ENCODE measurements around the gene LEO1.

LEO1 gene

DNA sequence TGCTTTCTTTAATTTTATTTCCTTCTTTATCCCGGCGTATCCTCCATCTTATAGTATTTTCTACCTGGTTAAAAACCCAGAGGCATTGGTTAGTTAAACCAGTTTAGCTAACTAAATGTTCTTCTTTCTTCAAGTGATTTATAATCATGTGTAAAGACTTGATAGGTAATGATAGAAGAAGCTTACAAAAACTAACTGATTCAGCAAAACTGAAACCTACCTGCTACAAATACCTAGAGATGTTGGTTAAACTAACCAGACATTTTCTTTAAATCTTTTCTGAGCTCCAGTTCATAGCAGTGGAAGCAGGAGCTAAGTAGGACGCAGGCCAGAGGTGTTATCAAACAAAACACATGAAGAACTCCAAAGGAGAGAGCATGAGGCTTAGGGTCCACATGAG, 44.8 kb downstream of the LEO1 start:
- DNase-seq: no peak

DNA sequence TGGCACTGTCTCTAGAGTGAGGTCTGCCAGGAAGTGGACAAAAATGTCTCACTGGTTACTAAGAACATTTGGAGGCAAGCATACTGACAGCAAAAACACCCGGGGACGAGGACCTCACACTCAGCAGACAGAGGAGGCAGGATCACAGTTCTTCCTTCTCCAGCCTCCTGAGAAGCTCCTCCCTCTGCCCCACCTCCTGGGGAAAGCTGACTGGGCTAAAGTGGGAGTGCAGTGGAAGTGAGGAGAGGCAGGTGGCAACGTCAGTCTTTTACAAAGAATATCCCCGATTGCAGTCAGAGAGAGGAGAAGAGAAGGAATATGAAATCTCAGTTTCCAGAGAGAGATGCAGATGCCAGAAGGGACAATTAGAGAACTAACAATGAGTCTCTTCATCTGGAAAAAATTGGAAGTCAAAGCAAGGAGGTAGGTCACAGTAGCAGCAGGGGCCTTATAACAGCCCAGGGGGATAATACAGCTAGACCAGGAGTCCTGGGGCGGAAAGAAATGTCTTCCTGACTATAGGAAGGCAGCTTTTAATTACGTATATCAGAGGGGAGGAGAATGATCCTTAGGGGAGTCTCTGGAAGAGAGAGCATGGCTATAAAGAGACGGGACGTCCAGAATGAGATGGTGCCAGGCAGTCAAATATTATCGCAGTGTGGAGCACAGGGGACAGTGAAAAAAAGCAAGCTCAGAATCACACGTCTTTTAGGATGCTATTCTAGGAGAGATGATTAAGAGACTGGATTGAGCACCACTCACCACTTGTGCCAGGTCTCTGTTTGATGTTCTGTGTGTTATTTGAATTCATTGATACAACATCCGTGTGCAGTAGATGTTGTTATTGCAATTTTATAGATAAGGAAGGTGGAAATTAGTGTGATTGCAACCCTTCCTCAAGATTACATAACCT, 47.2 kb downstream of the LEO1 start:
- DNase-seq: no peak

GRCh38 chr15:51917493-51917892, 54.1 kb downstream of the LEO1 start:
- peak; percentile 0 for DNase-seq

DNA sequence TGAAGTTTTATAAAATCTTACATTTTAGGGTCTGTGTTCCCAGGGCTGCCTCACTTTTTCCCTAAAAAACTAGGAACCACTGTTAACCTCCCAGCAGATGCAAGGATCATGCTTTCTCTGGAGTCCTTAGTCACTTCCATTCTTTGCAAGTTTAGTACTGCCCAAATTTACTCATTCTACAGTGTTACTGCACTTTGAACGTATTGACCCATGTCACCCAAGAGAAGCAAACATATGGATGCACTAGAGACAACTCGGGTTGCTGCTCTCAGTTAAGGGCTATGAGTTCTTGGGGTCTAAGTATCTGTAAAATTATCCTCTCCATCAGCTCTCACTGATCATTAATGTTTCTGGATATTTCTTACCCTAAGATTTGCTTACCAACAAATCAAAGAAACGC, 59.0 kb downstream of the LEO1 start:
- no peak for DNase-seq

- DNase-seq: no peak
Measured at GRCh38 chr15:51909584-51909983, 62.0 kb downstream of the LEO1 start.

- DNase-seq: no peak
Measured at GRCh38 chr15:51908316-51908715, 63.3 kb downstream of the LEO1 start.

- no peak for DNase-seq
Measured at GRCh38 chr15:51907136-51907862, 64.3 kb downstream of the LEO1 start.

DNA sequence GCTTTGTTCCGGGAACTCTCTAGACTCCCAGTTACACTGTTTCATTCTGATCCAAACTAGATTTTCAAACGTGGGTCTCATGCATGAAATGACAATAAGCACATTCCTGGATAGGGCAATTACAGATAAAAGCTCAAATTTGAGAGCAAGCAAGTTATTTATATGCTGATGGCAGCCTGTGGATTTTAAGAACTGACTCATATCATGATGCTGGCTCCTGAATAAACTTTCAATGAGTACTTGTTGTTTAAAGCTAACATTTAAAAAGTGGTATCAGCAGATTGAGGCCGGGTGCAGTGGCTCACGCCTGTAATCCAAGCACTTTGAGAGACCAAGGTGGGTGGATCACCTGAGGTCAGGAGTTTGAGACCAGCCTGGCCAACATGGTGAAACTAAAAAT, 66.6 kb downstream of the LEO1 start:
- DNase-seq: no peak

- no peak for DNase-seq
Measured at GRCh38 chr15:51904421-51904820, 67.2 kb downstream of the LEO1 start.

GRCh38 chr15:51889486-51889885, 82.1 kb downstream of the LEO1 start:
- no peak for DNase-seq

GRCh38 chr15:51888593-51889195, 82.9 kb downstream of the LEO1 start:
- DNase-seq: no peak
